Measurements from ENCODE around the gene MRTO4.
"Not testable (repeated sequence)": the region's sequence is repeated elsewhere in the genome, so short reads cannot be mapped to it uniquely, and the experiment has no call there.

MRTO4 gene

GRCh38 chr1:19272064-19272463 is 20.5 kb downstream of the MRTO4 start:
- no peaks in the 10 kb centered on the region for H3K4me1 ChIP-seq (ENCODE audit: insufficient read depth, poor library complexity, severe bottlenecking)
- DNase-seq (ENCODE audit: low spot score), result no peak
- no peak overlapping the region for H3K27ac ChIP-seq (ENCODE audit: poor library complexity, severe bottlenecking)
- no peak for TF ChIP-seq CTCF (IDR thresholded peaks at IDR 0.05; ENCODE audit: poor library complexity, severe bottlenecking)
- H3K36me3 ChIP-seq (ENCODE audit: low read depth), result no peaks in the 10 kb centered on the region
- no peaks in the 10 kb centered on the region for H3K9me3 ChIP-seq (ENCODE audit: severe bottlenecking)
- ATAC-seq (ENCODE audit: low read depth), result no peak
- no peak overlapping the region for H3K4me3 ChIP-seq (ENCODE audit: severe bottlenecking)
- no peaks in the 10 kb centered on the region for H3K27me3 ChIP-seq (ENCODE audit: insufficient read depth, poor library complexity, severe bottlenecking)

GRCh38 chr1:19273106-19273843 is 21.7 kb downstream of the MRTO4 start:
- Histone ChIP-seq H3K27ac (ENCODE audit: poor library complexity, severe bottlenecking) (no peak overlapping the region), H3K4me1 (ENCODE audit: insufficient read depth, poor library complexity, severe bottlenecking) (no peaks in the 10 kb centered on the region), H3K27me3 (ENCODE audit: insufficient read depth, poor library complexity, severe bottlenecking) (no peaks in the 10 kb centered on the region), H3K9me3 (ENCODE audit: severe bottlenecking) (no peaks in the 10 kb centered on the region), H3K36me3 (ENCODE audit: low read depth) (no peaks in the 10 kb centered on the region), H3K4me3 (ENCODE audit: severe bottlenecking) (no peak overlapping the region)
- no peak for TF ChIP-seq CTCF (IDR thresholded peaks at IDR 0.05; ENCODE audit: poor library complexity, severe bottlenecking)
- ATAC-seq (ENCODE audit: low read depth) (no peak), DNase-seq (ENCODE audit: low spot score) (no peak)

GRCh38 chr1:19273844-19274531 is 22.4 kb downstream of the MRTO4 start:
- H3K27me3 ChIP-seq (ENCODE audit: insufficient read depth, poor library complexity, severe bottlenecking); H3K4me1 ChIP-seq (ENCODE audit: insufficient read depth, poor library complexity, severe bottlenecking); DNase-seq (ENCODE audit: low spot score); H3K36me3 ChIP-seq (ENCODE audit: low read depth); H3K9me3 ChIP-seq (ENCODE audit: severe bottlenecking); ATAC-seq (ENCODE audit: low read depth); H3K27ac ChIP-seq (ENCODE audit: poor library complexity, severe bottlenecking); H3K4me3 ChIP-seq (ENCODE audit: severe bottlenecking): not testable (repeated sequence)

GRCh38 chr1:19274636-19275035 is 23.0 kb downstream of the MRTO4 start:
- ATAC-seq (ENCODE audit: low read depth) (no peak), DNase-seq (ENCODE audit: low spot score) (no peak)
- Histone ChIP-seq H3K4me3 (ENCODE audit: severe bottlenecking) (no peak overlapping the region), H3K36me3 (ENCODE audit: low read depth) (no peaks in the 10 kb centered on the region), H3K27ac (ENCODE audit: poor library complexity, severe bottlenecking) (no peak overlapping the region), H3K27me3 (ENCODE audit: insufficient read depth, poor library complexity, severe bottlenecking) (no peaks in the 10 kb centered on the region), H3K9me3 (ENCODE audit: severe bottlenecking) (no peaks in the 10 kb centered on the region), H3K4me1 (ENCODE audit: insufficient read depth, poor library complexity, severe bottlenecking) (no peaks in the 10 kb centered on the region)
- no peak for TF ChIP-seq CTCF (IDR thresholded peaks at IDR 0.05; ENCODE audit: poor library complexity, severe bottlenecking)

GRCh38 chr1:19283891-19284290 is 32.3 kb downstream of the MRTO4 start:
- no peak overlapping the region for H3K4me3 ChIP-seq (ENCODE audit: severe bottlenecking)
- H3K27ac ChIP-seq (ENCODE audit: poor library complexity, severe bottlenecking), result no peak overlapping the region
- no peaks in the 10 kb centered on the region for H3K4me1 ChIP-seq (ENCODE audit: insufficient read depth, poor library complexity, severe bottlenecking)
- ATAC-seq (ENCODE audit: low read depth), result no peak
- no peak for TF ChIP-seq CTCF (IDR thresholded peaks at IDR 0.05; ENCODE audit: poor library complexity, severe bottlenecking)
- DNase-seq (ENCODE audit: low spot score), result no peak
- H3K27me3 ChIP-seq (ENCODE audit: insufficient read depth, poor library complexity, severe bottlenecking), result no peaks in the 10 kb centered on the region
- no peaks in the 10 kb centered on the region for H3K36me3 ChIP-seq (ENCODE audit: low read depth)
- H3K9me3 ChIP-seq (ENCODE audit: severe bottlenecking), result no peaks in the 10 kb centered on the region
